H1 (cell line): ENCODE measurements around the gene NBAS. TPM values are rescaled to one million over a fixed set of nuclear protein-coding genes. Genes with fewer than 3 reads are reported as not detected.
A peak's percentile ranks its signal among the peaks of the same experiment; 100 is the strongest.

Experiments
- CTCF ChIA-PET: fragments of 300-600 bp; sonication (Branson Sonifier 250); formaldehyde crosslinking; loops from one replicate; lab custom pipeline; 2021; ENCODE audit not compliant: partially characterized antibody; lab: Charles Lee
- POLR2A ChIA-PET: fragments of 300-600 bp; sonication (Branson Sonifier 250); formaldehyde crosslinking; loops from one replicate; lab custom pipeline; 2021; ENCODE audit warnings: inconsistent platforms; ENCODE audit not compliant: partially characterized antibody; lab: Charles Lee
- DNase-seq, 2 experiments: peaks; one replicate each; pipeline versions ENCODE4 v3.0.0 to v3.0.0-alpha.2; 2010 to 2022; ENCODE audit warnings: low spot score in 2 of 2, low read depth in 1 of 2, mixed read lengths in 1 of 2
- FAIRE-seq: peaks from 2 replicates; lab custom pipeline; 2011; peaks lifted over from hg19 to GRCh38; lab: Jason Lieb, UNC
- H2AFZ ChIP-seq: 2 replicates; pipeline ENCODE4 v1.8.1; 2012; ENCODE audit warnings: low read length, inconsistent platforms
- H2AK5ac ChIP-seq: 2 replicates; pipeline ENCODE4 v1.6.1; 2013; ENCODE audit warnings: low read depth, low read length
- H2BK120ac ChIP-seq: replicated peaks from 2 replicates; pipeline ENCODE3; 2013; ENCODE audit warnings: low read depth, low read length, inconsistent platforms
- H2BK12ac ChIP-seq: 2 replicates; pipeline ENCODE4 v1.6.1; 2013; ENCODE audit warnings: low read depth, low read length
- H2BK15ac ChIP-seq: 2 replicates; pipeline ENCODE4 v1.6.1; 2013; ENCODE audit warnings: low read length
- H2BK20ac ChIP-seq: 2 replicates; pipeline ENCODE4 v1.6.1; 2013; ENCODE audit warnings: low read length
- H2BK5ac ChIP-seq: 2 replicates; pipeline ENCODE4 v1.6.1; 2013; ENCODE audit warnings: low read depth, low read length
- H3K14ac ChIP-seq: 2 replicates; pipeline ENCODE4 v1.6.1; 2013; ENCODE audit warnings: inconsistent platforms; ENCODE audit not compliant: insufficient read length
- H3K18ac ChIP-seq: 2 replicates; pipeline ENCODE4 v1.6.1; 2013; ENCODE audit warnings: low read length; ENCODE audit errors: extremely low read depth
- H3K23ac ChIP-seq: 2 replicates; pipeline ENCODE4 v1.6.1; 2013; ENCODE audit warnings: inconsistent platforms; ENCODE audit not compliant: insufficient read length
- H3K23me2 ChIP-seq: 2 replicates; pipeline ENCODE4 v1.6.1; 2013; ENCODE audit warnings: low read depth, low read length
- H3K27ac ChIP-seq: 2 replicates; pipeline ENCODE4 v1.6.1; 2011; ENCODE audit warnings: low read depth, low read length, inconsistent platforms
- H3K27me3 ChIP-seq, 4 experiments: replicated peaks in 1 of 4; 1 replicate in 1 of 4; 2 replicates in 3 of 4; pipeline versions ENCODE4 v1.6.1 to v1.8.1; 2011 to 2013; ENCODE audit warnings: low read length in 3 of 4, mild to moderate bottlenecking in 3 of 4, inconsistent platforms in 2 of 4, mixed read lengths in 2 of 4, moderate library complexity in 1 of 4; ENCODE audit not compliant: control insufficient read depth in 3 of 4, insufficient read depth in 3 of 4; ENCODE audit errors: extremely low read depth in 1 of 4
- H3K36me3 ChIP-seq, 4 experiments: 2 replicates each; pipeline versions ENCODE4 v1.6.1 to v1.8.1; 2011 to 2013; ENCODE audit warnings: mild to moderate bottlenecking in 4 of 4, low read length in 3 of 4, moderate library complexity in 2 of 4, control low read depth in 1 of 4, inconsistent platforms in 1 of 4; ENCODE audit not compliant: insufficient read depth in 4 of 4, control insufficient read depth in 2 of 4
- H3K4ac ChIP-seq: replicated peaks from 2 replicates; pipeline ENCODE3; 2013; ENCODE audit warnings: low read length, low read depth, mixed read lengths, inconsistent platforms; ENCODE audit not compliant: insufficient read length
- H3K4me1 ChIP-seq, 4 experiments: replicated peaks in 1 of 4; 1 replicate in 1 of 4; 2 replicates in 3 of 4; pipeline versions ENCODE4 v1.6.1 to v1.8.1; 2011 to 2013; ENCODE audit warnings: low read length in 3 of 4, inconsistent platforms in 2 of 4, mixed read lengths in 1 of 4; ENCODE audit not compliant: insufficient read depth in 4 of 4, control insufficient read depth in 3 of 4
- H3K4me2 ChIP-seq, 2 experiments: 2 replicates each; pipeline versions ENCODE4 v1.6.1 to v1.8.1; 2011 to 2013; ENCODE audit warnings: low read depth in 2 of 2, low read length in 2 of 2, control low read depth in 1 of 2, inconsistent platforms in 1 of 2, mild to moderate bottlenecking in 1 of 2; ENCODE audit not compliant: insufficient read depth in 1 of 2
- H3K4me3 ChIP-seq, 4 experiments: fragments of 200-600, 300-600 bp in 1 of 4; sonication (generic), shearing (Covaris generic), sonication (Bioruptor Twin) in 1 of 4; 2 replicates each; pipeline versions ENCODE4 v1.5.1 to v1.8.1; 2011 to 2016; ENCODE audit warnings: low read length in 4 of 4, low read depth in 3 of 4, control low read depth in 2 of 4, inconsistent platforms in 2 of 4, mild to moderate bottlenecking in 2 of 4, mixed read lengths in 1 of 4, moderate library complexity in 1 of 4; ENCODE audit not compliant: insufficient read depth in 2 of 4; ENCODE audit errors: extremely low read depth in 1 of 4
- H3K56ac ChIP-seq: replicated peaks from 2 replicates; pipeline ENCODE3; 2013; ENCODE audit warnings: low read depth, mild to moderate bottlenecking, mixed read lengths, low read length, inconsistent platforms; ENCODE audit not compliant: insufficient read length
- H3K79me1 ChIP-seq: 2 replicates; pipeline ENCODE4 v1.6.1; 2013; ENCODE audit warnings: low read depth, low read length, control low read depth
- H3K79me2 ChIP-seq, 2 experiments: 2 replicates each; pipeline versions ENCODE4 v1.6.1 to v1.8.1; 2012 to 2013; ENCODE audit warnings: low read length in 2 of 2, mild to moderate bottlenecking in 2 of 2, inconsistent platforms in 1 of 2; ENCODE audit not compliant: insufficient read depth in 2 of 2, control insufficient read depth in 1 of 2
- H3K9ac ChIP-seq, 4 experiments: replicated peaks in 1 of 4; 1 replicate in 1 of 4; 2 replicates in 3 of 4; pipeline versions ENCODE4 v1.6.1 to v1.8.1; 2011 to 2013; ENCODE audit warnings: low read depth in 3 of 4, low read length in 3 of 4, control low read depth in 2 of 4, mild to moderate bottlenecking in 2 of 4, moderate library complexity in 2 of 4, inconsistent platforms in 1 of 4; ENCODE audit errors: extremely low read depth in 1 of 4
- H3K9me3 ChIP-seq, 2 experiments: 2 replicates each; pipeline versions ENCODE4 v1.6.1 to v1.8.1; 2012 to 2013; ENCODE audit warnings: mild to moderate bottlenecking in 2 of 2, moderate library complexity in 2 of 2, control low read depth in 1 of 2, inconsistent platforms in 1 of 2, low read depth in 1 of 2, low read length in 1 of 2, mixed read lengths in 1 of 2; ENCODE audit not compliant: insufficient read depth in 2 of 2
- H4K20me1 ChIP-seq, 2 experiments: replicated peaks in 1 of 2; 2 replicates each; pipeline versions ENCODE3 to v1.8.1; 2011 to 2013; ENCODE audit warnings: inconsistent platforms in 2 of 2, low read length in 2 of 2, mild to moderate bottlenecking in 1 of 2; ENCODE audit not compliant: insufficient read depth in 2 of 2, control insufficient read depth in 1 of 2
- H4K5ac ChIP-seq: 2 replicates; pipeline ENCODE4 v1.6.1; 2013; ENCODE audit warnings: low read length, low read depth, mixed read lengths, inconsistent platforms; ENCODE audit not compliant: insufficient read length
- H4K8ac ChIP-seq: 2 replicates; pipeline ENCODE4 v1.8.0; 2013; ENCODE audit warnings: mild to moderate bottlenecking, moderate library complexity, low read length, inconsistent platforms; ENCODE audit not compliant: insufficient read depth; ENCODE audit errors: extremely low read depth
- H4K91ac ChIP-seq: replicated peaks from 2 replicates; pipeline ENCODE3; 2013; ENCODE audit warnings: low read length, mixed read lengths, inconsistent platforms; ENCODE audit not compliant: insufficient read length
- SRF ChIP-seq: IDR thresholded peaks from 2 replicates; pipeline ENCODE4 v1.6.1; 2011; ENCODE audit warnings: mild to moderate bottlenecking, low read depth, low read length, moderate library complexity
- TAF7 ChIP-seq: optimal IDR thresholded peaks from 2 replicates; pipeline ENCODE3; 2011; ENCODE audit warnings: low read depth, mild to moderate bottlenecking, inconsistent platforms, low read length, moderate library complexity, borderline replicate concordance
- WGBS, 2 experiments: shearing (Covaris generic) in 1 of 2; methylation state at CpG; one replicate each; pipeline versions ENCODE4 v1.1.6 to v1.1.7; 2013 to 2015; ENCODE audit warnings: low lambda C conversion rate in 2 of 2, mixed read lengths in 2 of 2, inconsistent platforms in 1 of 2, low coverage in 1 of 2, missing lambda C conversion rate in 1 of 2; ENCODE audit not compliant: insufficient replicate concordance in 2 of 2, insufficient coverage in 1 of 2, insufficient read length in 1 of 2; ENCODE audit errors: extremely low coverage in 1 of 2, missing lambda C conversion rate in 1 of 2; 5-methylcytosine and 5-hydroxymethylcytosine counted together
- polyA plus RNA-seq, 7 experiments: library from polyadenylated mRNA; depleted of rRNA in 3 of 7; stranded (reverse) in 5 of 7; unstranded in 2 of 7; fragments of >200 nt in 5 of 7; fragments of 200-250 nt in 2 of 7; gene quantifications; 1 replicate in 5 of 7; 2 replicates in 1 of 7; 4 replicates in 1 of 7; pipeline versions ENCODE4 v1.2.1 to v1.2.3, GENCODE V29; 2011 to 2013; ENCODE audit warnings: missing spikeins in 2 of 7, mixed read lengths in 2 of 7
- total RNA-seq: library from RNA; stranded (reverse); fragmentation: NEBNext Ultra II Directional; extraction: Animal tissue kit (Norgen Biotek cat#: 25700); gene quantifications from 2 replicates; pipeline ENCODE4 v1.2.1, GENCODE V29; 2021

NBAS gene
- total and polyA plus RNA-seq, 2 of the 8 experiments (the other 6 are each of a cell fraction or from before 2014, with no cell fraction given) = 19.6 to 34.8 TPM

- Histone ChIP-seq H3K18ac (no peak overlapping the region), H2BK5ac (no peak overlapping the region; the same call in 1 of the 2 replicates), H2AFZ (no peak overlapping the region), H3K23ac (no peak overlapping the region), H3K79me2 (no peaks in the 10 kb centered on the region), H2BK20ac (0 out of 2 replicates have a peak overlapping the region, but pooled peaks have one; percentile 75), H4K91ac (no peak overlapping the region), H3K14ac (no peak overlapping the region), H3K9ac (no peak overlapping the region), H3K23me2 (no peaks in the 10 kb centered on the region), H3K4me2 (peak overlapping the region in 1 of 2 experiments; percentile 10; a peak in 1 of 4 replicates), H2BK120ac (no peak overlapping the region), H2BK12ac (no peak overlapping the region), H3K36me3 (no peaks in the 10 kb centered on the region), H4K5ac (no peak overlapping the region), H3K4ac (no peak overlapping the region), H3K27me3 (no peaks in the 10 kb centered on the region), H3K27ac (no peak overlapping the region), H3K4me1 (peaks cover 0 to 13% (median 5%) of the 10 kb centered on the region in 4 experiments; a peak in 6 of 7 replicates), H3K9me3 (peaks cover 0 to 2% of the 10 kb centered on the region in 2 experiments; a peak in 1 of 4 replicates), H2AK5ac (no peak overlapping the region; the same call in 1 of the 2 replicates), H3K56ac (no peak overlapping the region), H2BK15ac (no peak overlapping the region), H4K20me1 (no peaks in the 10 kb centered on the region), H3K79me1 (no peaks in the 10 kb centered on the region), H4K8ac (no peak overlapping the region), H3K4me3 (no peak overlapping the region)
- 77% methylated on average over 6 of the region's 6 CpGs; no CpG with 5 or more reads in 1 of the 2 experiments for WGBS, 2 experiments
- DNase-seq = no peak
- ChIA-PET POLR2A (no interaction called here), CTCF (interaction anchor here (0.6 kb wide), 1 partner anchor 61 kb away, joined by 3 read pairs; no protein-coding TSS in a partner anchor)
- FAIRE-seq = peak; percentile 13
- TF ChIP-seq SRF = peak; percentile 64; the same call in 1 of the 2 replicates
- TF ChIP-seq TAF7 = no peak
Observed at GRCh38 chr2:15120631-15121030, 440.5 kb downstream of the NBAS start.
